Esophagus squamous epithelium (tissue), 4 donors: ENCODE measurements around the gene CCDC185.

Source experiments
- POLR2A ChIP-seq, 4 donors: fragments of 450-650 bp; IDR thresholded peaks; one replicate each; pipeline ENCODE4 v1.6.1; 2017; ENCODE audit warnings: antibody characterized with exemption in 4 of 4, mild to moderate bottlenecking in 4 of 4, moderate library complexity in 3 of 4
- TF ChIP-seq, protein P1 (sequence below), 6 experiments: fragments of 450-650 bp in 4 of 6; fragments of 200-600 bp in 2 of 6; sonication (generic) in 2 of 6; IDR thresholded peaks; one replicate each; pipeline ENCODE4 v1.5.1; 2016 to 2019; ENCODE audit warnings: antibody characterized with exemption in 6 of 6, mild to moderate bottlenecking in 4 of 6, moderate library complexity in 4 of 6

- TF ChIP-seq, protein P1, sequence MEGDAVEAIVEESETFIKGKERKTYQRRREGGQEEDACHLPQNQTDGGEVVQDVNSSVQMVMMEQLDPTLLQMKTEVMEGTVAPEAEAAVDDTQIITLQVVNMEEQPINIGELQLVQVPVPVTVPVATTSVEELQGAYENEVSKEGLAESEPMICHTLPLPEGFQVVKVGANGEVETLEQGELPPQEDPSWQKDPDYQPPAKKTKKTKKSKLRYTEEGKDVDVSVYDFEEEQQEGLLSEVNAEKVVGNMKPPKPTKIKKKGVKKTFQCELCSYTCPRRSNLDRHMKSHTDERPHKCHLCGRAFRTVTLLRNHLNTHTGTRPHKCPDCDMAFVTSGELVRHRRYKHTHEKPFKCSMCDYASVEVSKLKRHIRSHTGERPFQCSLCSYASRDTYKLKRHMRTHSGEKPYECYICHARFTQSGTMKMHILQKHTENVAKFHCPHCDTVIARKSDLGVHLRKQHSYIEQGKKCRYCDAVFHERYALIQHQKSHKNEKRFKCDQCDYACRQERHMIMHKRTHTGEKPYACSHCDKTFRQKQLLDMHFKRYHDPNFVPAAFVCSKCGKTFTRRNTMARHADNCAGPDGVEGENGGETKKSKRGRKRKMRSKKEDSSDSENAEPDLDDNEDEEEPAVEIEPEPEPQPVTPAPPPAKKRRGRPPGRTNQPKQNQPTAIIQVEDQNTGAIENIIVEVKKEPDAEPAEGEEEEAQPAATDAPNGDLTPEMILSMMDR (IDR thresholded peaks at IDR 0.05) = no peak
- no peak for TF ChIP-seq POLR2A (IDR thresholded peaks at IDR 0.05)
Observed at GRCh38 chr1:223443397-223443796, 50.2 kb downstream of the CCDC185 start.
